Stimulated activated naive CD8-positive, alpha-beta T cell treated with anti-CD3 and anti-CD28 coated beads, Interleukin-15, Interleukin-2, amounts not matched to agents 100 U/mL and 50 U/mL, for 24 hours (primary cell): ENCODE measurements around the gene OIT3.

ENCODE experiments used
- ATAC-seq: fragments of 150-1000 bp; cut with Tn5 transposase; one replicate; pipeline ENCODE4 v1.10.0; 2021
- DNase-seq: peaks from one replicate; pipeline ENCODE4 v3.0.0; 2021

Gene OIT3

DNA sequence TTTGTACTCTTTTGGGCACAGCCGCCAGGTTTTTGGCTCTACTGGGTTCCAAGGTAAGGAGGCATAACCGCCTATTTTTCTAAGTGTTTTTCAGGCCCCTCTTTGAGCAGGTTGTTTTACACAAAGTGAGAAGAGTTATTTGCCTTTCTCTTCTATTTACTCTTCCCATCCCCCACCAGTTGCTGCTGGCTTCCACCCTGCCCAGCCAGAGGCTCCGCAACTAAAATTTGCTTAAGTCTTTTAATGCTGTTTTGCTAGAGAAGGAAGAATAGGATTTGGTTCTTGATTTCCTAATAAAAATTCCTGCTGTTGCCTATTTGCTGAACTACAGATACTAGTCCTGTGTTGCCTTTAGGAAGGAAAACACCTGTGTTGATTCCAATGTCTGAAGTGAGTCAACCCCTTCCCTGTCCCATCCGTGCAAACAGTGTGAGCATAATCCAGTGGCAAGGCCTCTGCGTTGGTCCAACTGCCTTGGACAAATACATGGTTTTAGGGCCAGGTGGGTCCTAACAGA is 59.2 kb downstream of the OIT3 start:
- ATAC-seq = no peak
- no peak for DNase-seq

DNA sequence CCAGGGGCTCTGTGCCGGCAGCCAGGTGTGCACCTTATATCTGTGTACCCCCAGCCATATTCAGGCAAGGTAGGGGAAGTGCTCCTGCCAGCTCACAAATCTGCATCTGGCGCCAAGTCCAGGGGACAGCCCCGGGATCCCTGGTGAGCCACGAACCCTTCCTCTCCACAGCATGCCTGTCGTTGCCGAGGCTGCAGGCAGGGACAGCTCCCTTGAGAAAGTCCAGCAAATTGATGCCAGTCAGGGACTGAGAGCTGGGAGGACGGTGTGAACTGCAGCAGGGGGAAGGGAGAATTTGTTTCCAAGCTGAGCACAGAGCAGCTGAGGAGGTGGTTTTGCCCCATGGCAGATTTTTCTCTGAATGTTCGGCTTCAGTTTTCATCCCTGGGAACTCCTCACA is 60.1 kb downstream of the OIT3 start:
- DNase-seq = no peak
- ATAC-seq = no peak

DNA sequence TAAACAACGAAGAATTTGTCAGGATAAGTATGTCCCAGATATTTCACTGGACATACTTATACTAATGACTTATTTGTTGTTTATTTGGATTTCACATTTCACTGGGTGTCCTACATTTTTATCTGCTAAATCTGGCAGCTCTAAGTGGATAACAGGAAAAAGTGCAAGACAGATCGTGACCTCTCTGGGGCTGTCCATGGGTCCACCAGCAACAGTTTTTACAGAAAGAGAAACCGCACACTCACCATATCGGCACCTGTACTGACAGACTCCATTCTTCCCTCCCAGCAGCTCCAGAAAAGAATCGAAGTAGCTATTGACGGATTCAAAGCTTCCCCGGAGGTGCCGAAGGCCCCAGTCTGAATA is 60.7 kb downstream of the OIT3 start:
- DNase-seq (no peak), ATAC-seq (no peak)

DNA sequence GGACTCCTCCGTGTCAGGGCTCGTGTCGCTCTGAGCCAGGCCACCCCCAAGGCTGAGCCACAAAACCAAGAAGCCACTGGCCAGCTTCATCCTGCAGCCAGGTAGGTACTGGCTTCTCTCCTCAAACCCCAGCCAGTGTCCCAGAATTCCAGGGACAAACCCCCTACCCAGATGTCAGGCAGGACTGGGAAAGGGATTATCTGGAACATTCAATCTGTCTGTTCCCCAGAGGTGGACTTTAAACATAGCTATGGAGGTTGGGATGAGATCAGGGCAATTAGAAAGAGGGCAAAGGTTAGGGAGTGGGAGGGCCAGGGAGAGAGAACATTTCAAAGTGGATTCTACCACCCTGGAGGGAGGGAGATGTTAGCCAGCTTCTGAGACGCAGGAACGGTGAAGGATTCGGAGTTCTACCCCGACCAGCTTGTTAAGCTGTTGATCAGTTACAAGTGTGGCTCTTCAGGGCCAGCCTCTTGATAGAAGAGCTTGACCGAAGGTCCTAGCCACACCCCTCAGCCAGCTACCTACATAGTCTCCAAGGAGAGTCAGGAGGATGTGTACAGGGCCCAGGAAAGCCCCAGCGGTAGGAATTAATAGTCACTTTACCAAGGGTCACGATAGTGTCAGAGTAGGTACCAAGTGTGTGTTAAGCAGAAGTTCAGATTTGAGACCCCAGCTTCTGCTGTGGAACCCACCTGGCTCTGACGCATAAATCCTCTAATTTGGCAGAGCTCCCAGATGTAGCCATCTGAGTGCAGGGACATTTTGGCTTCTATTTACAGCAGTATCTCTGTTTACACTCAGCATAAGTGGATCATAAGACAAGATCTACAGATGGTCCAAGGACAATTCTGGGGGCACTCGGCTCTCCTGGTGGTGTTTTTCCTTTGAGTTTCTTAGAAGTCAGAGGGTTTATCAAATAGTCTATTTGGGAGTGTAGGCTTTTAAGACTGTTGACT is 61.3 kb downstream of the OIT3 start, which contains the start of gene PLA2G12B:
Gene PLA2G12B (minus strand): TSS at position 211 of the 959 bp plus-strand sequence. CDS start 121 bp downstream, at position 90.
- ATAC-seq = no peak

DNA sequence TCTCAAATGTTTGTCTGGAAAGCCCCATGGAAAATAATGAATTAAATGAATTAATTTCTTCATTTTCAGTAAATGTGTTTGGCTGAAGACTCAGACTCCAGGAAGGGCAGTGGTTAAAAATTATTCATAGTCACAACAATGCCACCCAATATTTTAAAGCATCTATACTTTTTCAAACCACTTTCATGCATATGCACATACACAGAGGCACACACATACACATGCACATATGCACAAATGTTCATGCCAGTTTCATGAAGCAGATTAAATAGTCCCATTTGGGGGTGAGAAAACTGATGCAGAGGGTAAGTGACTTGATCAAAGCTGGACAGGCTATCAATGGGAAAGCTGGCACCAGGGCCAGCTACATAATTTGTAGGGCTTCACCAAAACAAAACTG is 62.5 kb downstream of the OIT3 start:
- ATAC-seq (no peak), DNase-seq (no peak)

More for the DNA sequence above, 61.3 kb downstream of the OIT3 start, which contains the start of gene PLA2G12B:
- no peak for DNase-seq

DNA sequence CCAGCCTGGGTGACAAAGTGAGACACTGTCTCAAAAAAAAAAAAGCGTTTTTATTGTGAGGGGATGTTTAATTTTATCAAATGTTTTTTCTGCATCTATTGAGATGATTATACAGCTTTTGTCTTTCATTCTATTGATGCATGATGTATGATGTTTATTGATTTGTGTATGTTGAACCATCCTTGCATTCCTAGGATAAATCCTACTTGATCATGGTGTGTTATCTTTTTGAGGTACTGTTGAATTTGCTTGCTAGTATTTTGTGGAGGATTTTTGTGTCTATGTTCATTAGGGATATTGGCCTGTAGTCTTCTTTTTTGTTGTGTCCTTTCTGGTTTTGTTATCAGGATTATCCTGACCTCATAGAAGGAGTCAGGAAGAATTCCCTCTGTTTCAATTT is 83.3 kb downstream of the OIT3 start:
- no peak for DNase-seq

DNA sequence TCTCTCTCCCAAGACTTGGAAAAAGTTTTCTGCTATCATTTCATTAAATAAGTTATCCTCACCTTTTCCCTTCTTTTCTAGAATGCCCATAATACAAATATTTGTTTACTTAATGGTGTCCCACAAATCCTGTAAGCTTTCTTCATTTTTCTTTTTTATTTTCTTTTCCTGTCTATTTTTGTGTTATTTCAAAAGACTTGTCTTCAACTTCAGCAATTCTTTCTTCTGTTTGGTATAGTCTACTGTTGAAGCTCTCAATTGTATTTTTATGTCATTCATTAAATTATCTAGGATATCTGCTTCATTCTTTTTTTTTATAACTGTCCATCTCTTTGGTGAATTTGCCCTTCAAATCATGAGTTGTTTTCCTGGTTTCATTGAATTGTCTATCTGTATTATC is 86.2 kb downstream of the OIT3 start:
- ATAC-seq = no peak
- DNase-seq = no peak

More for the DNA sequence above, 83.3 kb downstream of the OIT3 start:
- no peak for ATAC-seq

DNA sequence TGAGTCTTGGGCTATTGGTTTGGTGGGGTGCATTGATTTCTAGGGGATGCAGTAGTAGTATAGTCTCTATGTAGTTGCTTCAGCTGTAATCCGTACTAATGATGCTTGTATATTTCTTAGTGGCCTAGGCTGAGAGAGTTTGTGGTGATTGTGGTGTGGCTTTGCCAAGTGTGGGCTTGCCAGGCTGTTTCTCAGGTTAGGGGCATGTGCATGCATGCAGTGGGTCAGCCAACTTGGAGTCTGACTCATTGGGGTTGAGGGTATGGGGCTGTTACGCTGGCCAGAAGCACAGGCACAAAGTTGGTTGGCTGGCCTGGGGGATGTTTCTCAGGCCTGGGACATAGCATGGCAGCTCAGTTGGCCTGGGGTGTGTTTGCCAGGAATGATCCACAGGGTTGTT is 86.8 kb downstream of the OIT3 start:
- DNase-seq (no peak), ATAC-seq (no peak)

DNA sequence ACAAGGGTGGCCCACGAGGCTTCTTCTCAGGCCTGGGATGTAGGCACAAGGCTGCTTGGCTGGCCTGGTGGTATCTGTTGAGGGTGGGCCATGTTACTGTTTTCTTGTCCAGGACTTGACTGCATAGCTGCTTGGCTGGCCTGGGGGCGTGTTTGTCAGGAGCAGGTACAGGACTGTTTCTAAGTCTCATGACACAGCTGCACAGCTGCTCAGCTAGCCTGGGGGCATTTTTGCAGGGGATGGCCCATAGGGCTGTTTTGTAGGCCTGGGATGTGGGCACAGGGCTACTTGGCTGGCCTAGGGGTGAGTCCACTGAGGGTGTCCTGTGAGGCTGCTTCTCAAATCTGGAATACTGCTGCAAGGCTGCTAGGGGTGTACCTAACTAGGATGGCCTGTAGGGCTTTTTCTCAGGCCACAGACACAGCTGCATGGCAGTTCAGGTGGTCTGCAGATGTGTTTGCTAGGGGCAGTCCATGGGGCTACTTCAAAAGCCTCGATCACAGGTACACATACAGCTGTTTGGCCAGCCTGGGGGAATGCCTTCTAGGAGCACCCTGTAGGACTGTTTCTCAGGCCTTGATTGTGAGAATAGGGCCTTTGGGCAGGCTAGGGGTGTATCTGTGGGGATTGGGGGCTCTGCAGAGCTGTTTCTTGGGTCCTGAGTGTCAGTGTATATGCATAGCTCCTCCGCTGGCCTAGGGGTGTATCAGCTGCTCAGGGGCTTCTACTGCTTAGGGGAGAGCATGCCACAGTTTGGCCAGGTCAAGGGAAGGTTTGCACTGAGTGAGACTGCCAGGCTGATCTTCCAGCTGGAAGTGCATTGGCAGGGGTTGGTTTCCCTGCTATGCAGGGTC is 87.7 kb downstream of the OIT3 start:
- ATAC-seq = no peak
- no peak for DNase-seq

DNA sequence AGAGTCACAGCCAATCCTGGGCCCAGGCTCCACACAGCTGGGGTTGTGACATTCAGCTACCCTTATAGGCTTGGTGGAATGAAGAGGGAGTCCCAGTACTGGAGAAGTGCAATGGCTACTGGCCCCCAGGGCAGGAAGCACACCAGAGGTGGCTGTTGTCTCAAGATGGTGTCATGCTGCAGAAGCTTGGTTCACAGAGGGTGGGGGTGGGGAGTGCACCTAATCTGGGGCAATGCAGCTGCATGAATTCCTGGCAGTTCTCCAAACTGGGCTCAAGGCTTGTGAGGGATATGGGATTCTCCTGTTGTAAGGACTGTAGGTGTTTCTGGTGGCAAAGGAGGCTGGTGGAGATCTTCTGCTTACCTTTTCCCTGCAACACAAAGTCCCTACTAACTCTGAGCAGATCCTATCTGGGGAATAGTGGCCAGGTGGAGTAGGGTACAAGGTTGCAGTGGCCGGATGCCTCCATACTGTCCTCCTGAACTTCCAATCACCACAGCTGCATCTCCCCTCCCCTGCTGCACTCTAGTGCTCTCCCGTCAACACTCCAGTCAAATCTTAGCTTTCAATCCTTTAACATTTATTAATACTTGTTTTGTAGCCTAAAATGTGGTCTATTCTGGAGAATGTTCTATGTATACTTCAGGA is 88.5 kb downstream of the OIT3 start:
- no peak for ATAC-seq
- no peak for DNase-seq
